HL-60 (cell line): ENCODE data around the gene NOP16.

Experiments
- CTCF ChIP-seq: IDR thresholded peaks from one replicate; pipeline ENCODE4 v1.5.1; 2011; ENCODE audit warnings: low read length, control low read depth, inconsistent platforms; ENCODE audit not compliant: insufficient read depth
- POLR2AphosphoS5 ChIP-seq: IDR thresholded peaks from 2 replicates; pipeline ENCODE4 v1.6.1; 2012; ENCODE audit warnings: low read depth

GRCh38 chr5:176369934-176370711 lies 18.3 kb downstream of the NOP16 start:
- TF ChIP-seq CTCF (no peak), POLR2AphosphoS5 (no peak)
